ENCODE results near the gene FAM13B.
"Not testable (repeated sequence)": the region's sequence is repeated elsewhere in the genome, so short reads cannot be mapped to it uniquely, and the experiment has no call there.

Gene FAM13B

DNA sequence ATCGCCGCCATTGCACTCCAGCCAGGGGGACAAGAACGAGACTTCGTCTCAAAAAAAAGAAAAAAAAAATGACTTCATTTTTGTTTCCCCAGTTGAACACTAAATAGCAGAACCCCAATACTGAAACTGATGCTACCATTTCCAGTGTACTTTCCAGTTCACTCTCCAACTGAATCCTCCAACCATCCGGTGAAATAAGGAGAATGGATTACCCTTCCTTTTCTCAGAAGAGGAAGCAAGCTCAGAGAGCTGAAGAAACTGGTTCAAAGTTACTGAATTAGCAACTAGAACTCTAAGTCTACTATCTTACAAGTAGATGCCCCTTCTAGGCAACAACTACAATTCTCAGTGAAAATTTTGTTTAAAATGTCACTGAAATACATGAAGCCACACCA, 3.9 kb downstream of the FAM13B start:
- no peak overlapping the region for H2BK5ac ChIP-seq (ENCODE audit: low read depth, low read length, poor library complexity)
- peaks cover 2% of the 10 kb centered on the region for H3K9me3 ChIP-seq (ENCODE audit: insufficient read depth, low read depth, low read length)
- H4K12ac ChIP-seq (ENCODE audit: low read depth, low read length) = no peak overlapping the region
- no peak overlapping the region for H2BK12ac ChIP-seq (ENCODE audit: low read length)
- DNase-seq = no peak
- peaks cover 21% of the 10 kb centered on the region for H3K79me2 ChIP-seq (ENCODE audit: control insufficient read depth, insufficient read depth, low read length, poor library complexity)
- WGBS (ENCODE audit: extremely low coverage, insufficient coverage, insufficient read length) = no CpG with 5 or more reads among the region's 5 CpGs
- no peak overlapping the region for H2BK120ac ChIP-seq (ENCODE audit: insufficient read depth, low read length, poor library complexity)
- no peak overlapping the region for H3K4me2 ChIP-seq (ENCODE audit: low read length)
- H3K27me3 ChIP-seq (ENCODE audit: insufficient read depth, low read length) = no peaks in the 10 kb centered on the region
- no peak overlapping the region for H3K14ac ChIP-seq (ENCODE audit: low read length)
- H3K9ac ChIP-seq (ENCODE audit: low read length) = no peak overlapping the region
- no peak overlapping the region for H3K18ac ChIP-seq (ENCODE audit: low read length)
- no peak overlapping the region for H4K8ac ChIP-seq (ENCODE audit: low read depth, low read length)
- peaks cover 12% of the 10 kb centered on the region for H3K79me1 ChIP-seq (ENCODE audit: low read length)
- no peak overlapping the region for H2AFZ ChIP-seq (ENCODE audit: insufficient read depth, low read length, poor library complexity)
- no peak overlapping the region for H3K23ac ChIP-seq (ENCODE audit: low read length)
- H2AK5ac ChIP-seq (ENCODE audit: low read length) = no peak overlapping the region
- no peaks in the 10 kb centered on the region for H3K36me3 ChIP-seq (ENCODE audit: control insufficient read depth in 1 of 2, insufficient read depth in 2 of 2, low read length in 2 of 2)
- H3K4ac ChIP-seq (ENCODE audit: low read depth, low read length) = no peak overlapping the region
- H3K4me3 ChIP-seq (ENCODE audit: low read depth, low read length) = no peak overlapping the region
- H4K91ac ChIP-seq (ENCODE audit: low read depth, low read length) = no peak overlapping the region
- H3K4me1 ChIP-seq (ENCODE audit: control insufficient read depth in 1 of 2, insufficient read depth in 2 of 2, low read length in 2 of 2) = peaks cover 0 to 3% of the 10 kb centered on the region in 2 experiments
- no peak overlapping the region for H3K27ac ChIP-seq (ENCODE audit: low read depth, low read length)

DNA sequence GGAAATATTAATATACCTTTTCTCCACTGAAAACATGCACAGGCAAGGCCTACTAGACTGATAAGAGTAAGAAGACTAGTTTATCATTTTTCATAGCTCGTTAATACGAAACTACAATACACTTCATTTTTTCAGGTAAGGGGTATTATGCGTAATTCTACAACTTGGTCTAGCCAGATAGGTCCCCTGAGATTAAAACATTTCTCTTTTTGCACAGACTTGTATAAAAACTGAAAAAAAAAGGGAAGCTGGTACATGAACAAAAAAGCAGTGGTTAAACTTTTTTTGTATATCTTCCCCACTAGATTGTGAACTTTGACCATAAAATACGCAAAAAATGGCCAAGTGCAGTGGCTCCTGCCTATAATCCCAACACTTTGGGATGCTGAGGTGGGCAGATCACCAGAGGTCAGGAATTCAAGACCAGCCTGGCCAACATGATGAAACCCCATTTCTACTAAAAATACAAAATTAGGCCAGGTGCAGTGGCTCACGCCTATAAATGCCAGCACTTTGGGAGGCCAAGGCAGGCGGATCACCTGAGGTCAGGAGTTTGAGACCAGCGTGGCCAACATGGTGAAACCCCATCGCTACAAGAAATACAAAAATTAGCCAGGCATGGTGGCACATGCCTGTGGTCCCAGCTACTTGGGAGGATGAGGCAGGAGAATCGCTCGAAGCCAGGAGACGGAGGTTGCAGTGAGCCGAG, 4.5 kb downstream of the FAM13B start:
- not testable (repeated sequence) for H2BK5ac ChIP-seq (ENCODE audit: low read depth, low read length, poor library complexity); H3K23ac ChIP-seq (ENCODE audit: low read length); H3K18ac ChIP-seq (ENCODE audit: low read length); H3K4me1 ChIP-seq (ENCODE audit: control insufficient read depth in 1 of 2, insufficient read depth in 2 of 2, low read length in 2 of 2); H4K8ac ChIP-seq (ENCODE audit: low read depth, low read length); H4K91ac ChIP-seq (ENCODE audit: low read depth, low read length); H2AFZ ChIP-seq (ENCODE audit: insufficient read depth, low read length, poor library complexity); H2AK5ac ChIP-seq (ENCODE audit: low read length); H3K4me2 ChIP-seq (ENCODE audit: low read length); H2BK120ac ChIP-seq (ENCODE audit: insufficient read depth, low read length, poor library complexity); H3K9me3 ChIP-seq (ENCODE audit: insufficient read depth, low read depth, low read length); H3K14ac ChIP-seq (ENCODE audit: low read length); H3K4me3 ChIP-seq (ENCODE audit: low read depth, low read length); DNase-seq; H3K27ac ChIP-seq (ENCODE audit: low read depth, low read length); H3K9ac ChIP-seq (ENCODE audit: low read length); H3K27me3 ChIP-seq (ENCODE audit: insufficient read depth, low read length); H2BK12ac ChIP-seq (ENCODE audit: low read length); H3K36me3 ChIP-seq (ENCODE audit: control insufficient read depth in 1 of 2, insufficient read depth in 2 of 2, low read length in 2 of 2); H4K12ac ChIP-seq (ENCODE audit: low read depth, low read length)
- Histone ChIP-seq H3K79me2 (ENCODE audit: control insufficient read depth, insufficient read depth, low read length, poor library complexity) (peaks cover 21% of the 10 kb centered on the region), H3K4ac (ENCODE audit: low read depth, low read length) (peak overlapping the region; percentile 80), H3K79me1 (ENCODE audit: low read length) (peaks cover 10% of the 10 kb centered on the region)
- WGBS (ENCODE audit: extremely low coverage, insufficient coverage, insufficient read length) = no CpG with 5 or more reads among the region's 12 CpGs

DNA sequence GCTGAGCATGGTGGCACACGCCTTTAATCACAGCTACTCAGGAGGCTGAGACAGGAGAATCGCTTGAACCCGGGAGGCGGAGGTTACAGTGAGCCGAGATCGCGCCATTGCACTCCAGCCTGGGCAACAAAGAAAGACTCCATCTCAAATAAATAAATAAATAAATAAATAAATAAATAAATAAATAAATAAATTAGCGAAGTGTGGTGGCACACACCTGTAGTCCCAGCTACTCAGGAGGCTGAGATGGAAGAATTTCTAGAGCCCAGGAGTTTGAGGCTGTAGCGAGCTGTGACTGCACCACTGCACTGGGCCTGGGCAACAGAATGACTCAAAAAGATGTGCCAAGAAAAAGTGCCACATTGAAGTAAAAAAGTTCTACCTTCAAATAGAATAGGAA, 6.1 kb downstream of the FAM13B start:
- not testable (repeated sequence) for H2BK120ac ChIP-seq (ENCODE audit: insufficient read depth, low read length, poor library complexity); H4K91ac ChIP-seq (ENCODE audit: low read depth, low read length); H3K4me1 ChIP-seq (ENCODE audit: control insufficient read depth in 1 of 2, insufficient read depth in 2 of 2, low read length in 2 of 2); H3K27ac ChIP-seq (ENCODE audit: low read depth, low read length); H3K79me1 ChIP-seq (ENCODE audit: low read length); H3K18ac ChIP-seq (ENCODE audit: low read length); H3K14ac ChIP-seq (ENCODE audit: low read length); H3K23ac ChIP-seq (ENCODE audit: low read length); H4K12ac ChIP-seq (ENCODE audit: low read depth, low read length); H2AFZ ChIP-seq (ENCODE audit: insufficient read depth, low read length, poor library complexity); H3K9ac ChIP-seq (ENCODE audit: low read length); H3K4me3 ChIP-seq (ENCODE audit: low read depth, low read length); H2BK12ac ChIP-seq (ENCODE audit: low read length); DNase-seq; H2AK5ac ChIP-seq (ENCODE audit: low read length); H3K27me3 ChIP-seq (ENCODE audit: insufficient read depth, low read length); H4K8ac ChIP-seq (ENCODE audit: low read depth, low read length); H3K9me3 ChIP-seq (ENCODE audit: insufficient read depth, low read depth, low read length); H2BK5ac ChIP-seq (ENCODE audit: low read depth, low read length, poor library complexity); H3K36me3 ChIP-seq (ENCODE audit: control insufficient read depth in 1 of 2, insufficient read depth in 2 of 2, low read length in 2 of 2); H3K4me2 ChIP-seq (ENCODE audit: low read length)
- Histone ChIP-seq H3K79me2 (ENCODE audit: control insufficient read depth, insufficient read depth, low read length, poor library complexity) (peaks cover 16% of the 10 kb centered on the region), H3K4ac (ENCODE audit: low read depth, low read length) (peak overlapping the region; percentile 93)
- no CpG with 5 or more reads among the region's 9 CpGs for WGBS (ENCODE audit: extremely low coverage, insufficient coverage, insufficient read length)

DNA sequence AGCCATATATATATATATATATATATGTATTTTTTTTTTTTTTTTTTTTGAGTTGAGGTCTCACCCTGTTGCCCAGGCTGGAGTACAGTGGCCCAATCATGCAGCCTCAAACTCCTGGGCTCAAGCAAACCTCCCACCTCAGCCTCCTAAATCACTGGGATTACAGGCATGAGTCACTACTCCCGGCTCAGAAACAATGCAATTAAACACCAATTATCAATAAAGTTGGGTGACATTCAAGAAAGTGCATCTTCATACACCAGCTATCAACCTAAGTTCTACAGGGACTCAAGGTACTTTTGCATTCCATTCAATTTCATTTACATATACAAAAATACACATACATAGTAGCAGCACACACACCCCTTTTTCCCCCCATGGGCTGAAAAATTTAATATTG, 7.6 kb downstream of the FAM13B start:
- Histone ChIP-seq H4K91ac (ENCODE audit: low read depth, low read length) (no peak overlapping the region), H3K14ac (ENCODE audit: low read length) (no peak overlapping the region), H3K79me2 (ENCODE audit: control insufficient read depth, insufficient read depth, low read length, poor library complexity) (peaks cover 10% of the 10 kb centered on the region), H3K9ac (ENCODE audit: low read length) (no peak overlapping the region), H3K79me1 (ENCODE audit: low read length) (no peaks in the 10 kb centered on the region), H2AFZ (ENCODE audit: insufficient read depth, low read length, poor library complexity) (no peak overlapping the region), H3K27ac (ENCODE audit: low read depth, low read length) (no peak overlapping the region), H3K4me1 (ENCODE audit: control insufficient read depth in 1 of 2, insufficient read depth in 2 of 2, low read length in 2 of 2) (peaks cover 0 to 2% of the 10 kb centered on the region in 2 experiments), H2BK12ac (ENCODE audit: low read length) (no peak overlapping the region), H2AK5ac (ENCODE audit: low read length) (no peak overlapping the region), H3K9me3 (ENCODE audit: insufficient read depth, low read depth, low read length) (peaks cover 2% of the 10 kb centered on the region), H3K23ac (ENCODE audit: low read length) (no peak overlapping the region), H4K8ac (ENCODE audit: low read depth, low read length) (no peak overlapping the region), H3K4ac (ENCODE audit: low read depth, low read length) (peak overlapping the region; percentile 83), H4K12ac (ENCODE audit: low read depth, low read length) (no peak overlapping the region), H2BK5ac (ENCODE audit: low read depth, low read length, poor library complexity) (no peak overlapping the region), H3K36me3 (ENCODE audit: control insufficient read depth in 1 of 2, insufficient read depth in 2 of 2, low read length in 2 of 2) (no peaks in the 10 kb centered on the region), H3K4me3 (ENCODE audit: low read depth, low read length) (no peak overlapping the region), H3K27me3 (ENCODE audit: insufficient read depth, low read length) (no peaks in the 10 kb centered on the region), H3K18ac (ENCODE audit: low read length) (no peak overlapping the region), H2BK120ac (ENCODE audit: insufficient read depth, low read length, poor library complexity) (no peak overlapping the region), H3K4me2 (ENCODE audit: low read length) (no peak overlapping the region)
- no peak for DNase-seq
- WGBS (ENCODE audit: extremely low coverage, insufficient coverage, insufficient read length) = no CpG with 5 or more reads among the region's 1 CpG
